ENCODE results near the gene F2. TPM values are rescaled to one million over a fixed set of nuclear protein-coding genes. Genes with fewer than 3 reads are reported as not detected.

F2 gene
- total RNA-seq, 6 donors from 2014 or later = 0.37 to 0.40 TPM; not detected in 4

GRCh38 chr11:46741600-46742484 is 22.8 kb downstream of the F2 start:
- no peaks in the 10 kb centered on the region for H3K4me1 ChIP-seq
- H3K27ac ChIP-seq = no peak overlapping the region
- peaks cover 16 to 58% (median 46%) of the 10 kb centered on the region in 4 donors for H3K36me3 ChIP-seq
- TF ChIP-seq EP300 (IDR thresholded peaks at IDR 0.05) = no peak
- TF ChIP-seq, protein P1, sequence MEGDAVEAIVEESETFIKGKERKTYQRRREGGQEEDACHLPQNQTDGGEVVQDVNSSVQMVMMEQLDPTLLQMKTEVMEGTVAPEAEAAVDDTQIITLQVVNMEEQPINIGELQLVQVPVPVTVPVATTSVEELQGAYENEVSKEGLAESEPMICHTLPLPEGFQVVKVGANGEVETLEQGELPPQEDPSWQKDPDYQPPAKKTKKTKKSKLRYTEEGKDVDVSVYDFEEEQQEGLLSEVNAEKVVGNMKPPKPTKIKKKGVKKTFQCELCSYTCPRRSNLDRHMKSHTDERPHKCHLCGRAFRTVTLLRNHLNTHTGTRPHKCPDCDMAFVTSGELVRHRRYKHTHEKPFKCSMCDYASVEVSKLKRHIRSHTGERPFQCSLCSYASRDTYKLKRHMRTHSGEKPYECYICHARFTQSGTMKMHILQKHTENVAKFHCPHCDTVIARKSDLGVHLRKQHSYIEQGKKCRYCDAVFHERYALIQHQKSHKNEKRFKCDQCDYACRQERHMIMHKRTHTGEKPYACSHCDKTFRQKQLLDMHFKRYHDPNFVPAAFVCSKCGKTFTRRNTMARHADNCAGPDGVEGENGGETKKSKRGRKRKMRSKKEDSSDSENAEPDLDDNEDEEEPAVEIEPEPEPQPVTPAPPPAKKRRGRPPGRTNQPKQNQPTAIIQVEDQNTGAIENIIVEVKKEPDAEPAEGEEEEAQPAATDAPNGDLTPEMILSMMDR (IDR thresholded peaks at IDR 0.05) = no peak
- TF ChIP-seq POLR2A (IDR thresholded peaks at IDR 0.05) = no peak
- TF ChIP-seq POLR2AphosphoS5 (IDR thresholded peaks at IDR 0.05) = no peak
- no peaks in the 10 kb centered on the region for H3K27me3 ChIP-seq
- WGBS, 2 donors = 78 to 82% methylated on average over 12 of the region's 12 CpGs
- H3K4me3 ChIP-seq = no peak overlapping the region
- no peak for DNase-seq
- ATAC-seq (ENCODE audit: low FRiP score in 2 of 2) = peak in 1 of 2 donors; percentile 46
- no peaks in the 10 kb centered on the region for H3K9me3 ChIP-seq

DNA sequence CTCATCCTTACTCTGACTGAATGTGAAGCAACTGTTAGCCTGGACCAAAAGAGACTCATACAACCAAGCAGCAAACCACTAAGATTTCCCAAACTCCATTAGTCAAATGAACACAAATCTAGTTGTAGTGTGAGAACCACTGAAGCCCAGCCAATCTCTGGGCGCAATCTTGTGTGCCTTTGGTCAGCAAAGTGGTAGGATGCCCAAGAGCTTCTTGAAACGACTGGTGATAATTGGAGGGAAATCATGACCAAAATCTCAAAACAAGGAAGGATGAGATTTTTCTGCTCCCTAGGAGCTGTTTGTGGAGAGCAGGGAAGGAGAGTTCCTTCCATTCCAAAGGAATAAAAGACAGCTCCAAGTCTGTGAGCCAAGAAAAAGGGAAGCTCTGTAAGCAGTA is 24.0 kb downstream of the F2 start:
- no peak overlapping the region for H3K27ac ChIP-seq
- DNase-seq = no peak

GRCh38 chr11:46743693-46744339 is 24.8 kb downstream of the F2 start:
- no peak overlapping the region for H3K4me3 ChIP-seq
- ATAC-seq (ENCODE audit: low FRiP score in 2 of 2) = no peak
- H3K4me1 ChIP-seq = no peaks in the 10 kb centered on the region
- no peak for DNase-seq
- H3K36me3 ChIP-seq = peaks cover 16 to 77% (median 66%) of the 10 kb centered on the region in 4 donors
- TF ChIP-seq EP300 (IDR thresholded peaks at IDR 0.05) (no peak), POLR2A (IDR thresholded peaks at IDR 0.05) (no peak), POLR2AphosphoS5 (IDR thresholded peaks at IDR 0.05) (no peak)
- TF ChIP-seq, protein P1 (IDR thresholded peaks at IDR 0.05) = no peak
- no peaks in the 10 kb centered on the region for H3K27me3 ChIP-seq
- H3K27ac ChIP-seq = no peak overlapping the region
- 69 to 77% methylated on average over 7 to 10 of the region's 10 CpGs for whole genome bisulfite sequencing, 2 donors
- no peaks in the 10 kb centered on the region for H3K9me3 ChIP-seq

More for the DNA sequence above, 24.0 kb downstream of the F2 start:
- TF ChIP-seq EP300 (IDR thresholded peaks at IDR 0.05) = no peak
- TF ChIP-seq POLR2A (IDR thresholded peaks at IDR 0.05) = no peak
- TF ChIP-seq, protein P1 (IDR thresholded peaks at IDR 0.05) = no peak
- TF ChIP-seq POLR2AphosphoS5 (IDR thresholded peaks at IDR 0.05) = no peak
- no peak for ATAC-seq (ENCODE audit: low FRiP score in 2 of 2)
- H3K9me3 ChIP-seq = no peaks in the 10 kb centered on the region
- 91% methylated on average over 2 of the region's 2 CpGs for WGBS, 2 donors
- no peaks in the 10 kb centered on the region for H3K27me3 ChIP-seq
- peaks cover 16 to 70% (median 58%) of the 10 kb centered on the region in 4 donors for H3K36me3 ChIP-seq
- H3K4me1 ChIP-seq = no peaks in the 10 kb centered on the region
- no peak overlapping the region for H3K4me3 ChIP-seq

DNA sequence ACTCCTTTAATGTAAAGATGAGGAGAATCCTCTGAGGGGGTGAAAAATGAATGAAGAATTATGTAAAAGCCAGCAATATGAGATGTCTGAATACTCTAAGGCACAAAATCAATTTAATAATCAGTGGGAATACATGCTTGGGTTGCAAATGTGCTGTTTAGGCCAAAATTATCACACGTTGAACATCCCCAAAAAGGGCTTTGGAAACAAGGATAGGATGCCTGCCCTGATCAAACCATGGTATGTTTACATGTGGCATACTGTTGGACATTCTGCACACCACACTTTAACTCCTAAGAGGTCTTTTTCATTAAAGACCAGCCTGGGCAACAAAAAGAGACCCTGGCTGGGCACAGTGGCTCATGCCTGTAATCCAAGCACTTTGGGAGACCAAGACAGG is 26.3 kb downstream of the F2 start:
- ATAC-seq (ENCODE audit: low FRiP score in 2 of 2) (no peak), DNase-seq (no peak)
- H3K4me3 ChIP-seq = no peak overlapping the region
- H3K9me3 ChIP-seq = no peaks in the 10 kb centered on the region
- H3K4me1 ChIP-seq = no peaks in the 10 kb centered on the region
- no peak overlapping the region for H3K27ac ChIP-seq
- peaks cover 20 to 93% (median 81%) of the 10 kb centered on the region in 4 donors for H3K36me3 ChIP-seq
- no peaks in the 10 kb centered on the region for H3K27me3 ChIP-seq
- TF ChIP-seq POLR2A (IDR thresholded peaks at IDR 0.05) = no peak
- no peak for TF ChIP-seq POLR2AphosphoS5 (IDR thresholded peaks at IDR 0.05)
- TF ChIP-seq EP300 (IDR thresholded peaks at IDR 0.05) = no peak
- TF ChIP-seq, protein P1 (IDR thresholded peaks at IDR 0.05) = no peak
- WGBS, 2 donors = 75 to 95% methylated on average over 1 of the region's 1 CpG
